Peyer's patch (tissue), 4 donors: ENCODE results near the gene MICA.

Experiments
- POLR2A ChIP-seq, 2 donors: fragments of 450-650 bp; IDR thresholded peaks; one replicate each; pipeline ENCODE4 v1.5.1; 2017; ENCODE audit warnings: antibody characterized with exemption in 2 of 2, mild to moderate bottlenecking in 2 of 2, moderate library complexity in 2 of 2
- TF ChIP-seq, protein P1 (sequence below), 6 experiments: fragments of 450-650 bp in 4 of 6; fragments of 200-600 bp in 2 of 6; sonication (generic) in 1 of 6; IDR thresholded peaks; one replicate each; pipeline ENCODE4 v1.5.1; 2017 to 2019; ENCODE audit warnings: antibody characterized with exemption in 6 of 6, mild to moderate bottlenecking in 3 of 6, moderate library complexity in 1 of 6

DNA sequence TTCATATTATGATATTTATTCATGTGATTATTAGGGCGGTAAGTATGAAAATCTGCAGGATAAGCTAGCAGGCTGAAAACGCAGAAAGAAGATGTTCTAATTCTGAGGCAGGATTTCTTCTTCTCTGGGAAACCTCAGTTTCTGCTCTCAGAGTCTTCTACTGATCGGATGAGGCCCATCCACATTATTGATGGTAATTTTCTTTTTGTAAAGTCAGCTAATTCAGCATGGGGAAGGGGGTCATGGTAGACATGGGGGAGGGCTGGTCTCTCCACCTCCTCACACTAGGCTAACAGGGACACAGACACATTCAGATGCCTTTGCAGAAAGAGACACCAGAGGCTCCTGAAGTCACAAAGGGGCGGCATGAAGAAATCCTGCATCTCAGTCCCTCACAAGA lies 21.7 kb upstream of the MICA start:
- TF ChIP-seq POLR2A (IDR thresholded peaks at IDR 0.05) = no peak
- TF ChIP-seq, protein P1, sequence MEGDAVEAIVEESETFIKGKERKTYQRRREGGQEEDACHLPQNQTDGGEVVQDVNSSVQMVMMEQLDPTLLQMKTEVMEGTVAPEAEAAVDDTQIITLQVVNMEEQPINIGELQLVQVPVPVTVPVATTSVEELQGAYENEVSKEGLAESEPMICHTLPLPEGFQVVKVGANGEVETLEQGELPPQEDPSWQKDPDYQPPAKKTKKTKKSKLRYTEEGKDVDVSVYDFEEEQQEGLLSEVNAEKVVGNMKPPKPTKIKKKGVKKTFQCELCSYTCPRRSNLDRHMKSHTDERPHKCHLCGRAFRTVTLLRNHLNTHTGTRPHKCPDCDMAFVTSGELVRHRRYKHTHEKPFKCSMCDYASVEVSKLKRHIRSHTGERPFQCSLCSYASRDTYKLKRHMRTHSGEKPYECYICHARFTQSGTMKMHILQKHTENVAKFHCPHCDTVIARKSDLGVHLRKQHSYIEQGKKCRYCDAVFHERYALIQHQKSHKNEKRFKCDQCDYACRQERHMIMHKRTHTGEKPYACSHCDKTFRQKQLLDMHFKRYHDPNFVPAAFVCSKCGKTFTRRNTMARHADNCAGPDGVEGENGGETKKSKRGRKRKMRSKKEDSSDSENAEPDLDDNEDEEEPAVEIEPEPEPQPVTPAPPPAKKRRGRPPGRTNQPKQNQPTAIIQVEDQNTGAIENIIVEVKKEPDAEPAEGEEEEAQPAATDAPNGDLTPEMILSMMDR (IDR thresholded peaks at IDR 0.05) = no peak
